Lung (tissue), 12 donors: ENCODE measurements around the gene TMEM179B. TPM values are rescaled to one million over a fixed set of nuclear protein-coding genes. Genes with fewer than 3 reads are reported as not detected.

Experiments used
- ATAC-seq: fragments of 200-7000 bp; cut with Tn5 transposase; one replicate; pipeline ENCODE4 v1.9.1; 2020; ENCODE audit warnings: moderate number of reproducible peaks; ENCODE audit not compliant: insufficient read depth, low FRiP score
- DNase-seq, 3 donors: peaks; one replicate each; pipeline ENCODE4 v3.0.0-alpha.2; 2013 to 2017
- H3K27ac ChIP-seq, 2 donors: one replicate each; pipeline ENCODE4 v1.5.1; 2013; ENCODE audit warnings: mild to moderate bottlenecking in 2 of 2, moderate library complexity in 2 of 2, control low read depth in 1 of 2, inconsistent platforms in 1 of 2, low read depth in 1 of 2, low read length in 1 of 2
- H3K27me3 ChIP-seq, 3 donors: one replicate each; pipeline ENCODE4 v1.5.1; 2013; ENCODE audit warnings: low read length in 2 of 3; ENCODE audit not compliant: control insufficient read depth in 3 of 3, insufficient read depth in 3 of 3
- H3K36me3 ChIP-seq, 4 donors: one replicate each; pipeline ENCODE4 v1.5.1; 2013; ENCODE audit warnings: low read length in 4 of 4, mild to moderate bottlenecking in 1 of 4, moderate library complexity in 1 of 4; ENCODE audit not compliant: control insufficient read depth in 4 of 4, insufficient read depth in 4 of 4
- H3K4me1 ChIP-seq, 5 donors: one replicate each; pipeline ENCODE4 v1.5.1; 2013; ENCODE audit warnings: low read length in 5 of 5, mild to moderate bottlenecking in 2 of 5, moderate library complexity in 1 of 5; ENCODE audit not compliant: control insufficient read depth in 5 of 5, insufficient read depth in 5 of 5
- H3K4me3 ChIP-seq: one replicate; pipeline ENCODE4 v1.5.1; 2013; ENCODE audit warnings: mild to moderate bottlenecking, control low read depth, moderate library complexity
- H3K9ac ChIP-seq, 2 donors: one replicate each; pipeline ENCODE4 v1.5.1; 2013; ENCODE audit warnings: low read length in 2 of 2, control low read depth in 1 of 2; ENCODE audit not compliant: insufficient read depth in 1 of 2
- H3K9me3 ChIP-seq, 4 donors: one replicate each; pipeline ENCODE4 v1.5.1; 2013; ENCODE audit warnings: low read length in 3 of 4, mild to moderate bottlenecking in 1 of 4, moderate library complexity in 1 of 4; ENCODE audit not compliant: control insufficient read depth in 4 of 4, insufficient read depth in 3 of 4
- WGBS, 2 donors: extraction: QIAGEN DNeasy Blood & Tissue Kit; methylation state at CpG; one replicate each; pipeline ENCODE4 v1.1.7; 2013; 5-methylcytosine and 5-hydroxymethylcytosine counted together
- polyA plus RNA-seq, 2 donors: library from polyadenylated mRNA; stranded (reverse); fragments of 200-250 nt; gene quantifications; one replicate each; pipeline ENCODE4 v1.2.1, GENCODE V29; 2013
- total RNA-seq, 2 donors: library from RNA; depleted of rRNA in 1 of 2; stranded (reverse); fragments of >200 nt in 1 of 2; gene quantifications; one replicate each; pipeline ENCODE4 v1.2.1, GENCODE V29; 2014 to 2021
- TF ChIP-seq, protein P1 (sequence below): IDR thresholded peaks from 2 replicates; pipeline ENCODE4 v1.5.1; 2012; ENCODE audit warnings: mild to moderate bottlenecking; ENCODE audit errors: control extremely low read depth, extremely low read depth
- donor health status: control.
- donor health status: control.
- donor health status: Bipolar disorder and iron deficiency.
- donor health status: healthy.
- donor health status: DM: yes; HTN: yes; CAD: no.

Gene TMEM179B
- total and polyA plus RNA-seq, 4 donors = 40.0 to 87.6 (median 64.9) TPM

- Histone ChIP-seq H3K27ac (peak overlapping the region; percentile 64 to 88), H3K27me3 (no peaks in the 10 kb centered on the region), H3K9me3 (no peaks in the 10 kb centered on the region), H3K4me3 (no peak overlapping the region), H3K9ac (no peak overlapping the region), H3K4me1 (peaks cover 0 to 24% (median 13%) of the 10 kb centered on the region in 5 donors), H3K36me3 (peaks cover 4 to 19% (median 12%) of the 10 kb centered on the region in 4 donors)
- DNase-seq (peak in 2 of 3 donors; percentile 20 to 34), ATAC-seq (no peak)
- TF ChIP-seq, protein P1, sequence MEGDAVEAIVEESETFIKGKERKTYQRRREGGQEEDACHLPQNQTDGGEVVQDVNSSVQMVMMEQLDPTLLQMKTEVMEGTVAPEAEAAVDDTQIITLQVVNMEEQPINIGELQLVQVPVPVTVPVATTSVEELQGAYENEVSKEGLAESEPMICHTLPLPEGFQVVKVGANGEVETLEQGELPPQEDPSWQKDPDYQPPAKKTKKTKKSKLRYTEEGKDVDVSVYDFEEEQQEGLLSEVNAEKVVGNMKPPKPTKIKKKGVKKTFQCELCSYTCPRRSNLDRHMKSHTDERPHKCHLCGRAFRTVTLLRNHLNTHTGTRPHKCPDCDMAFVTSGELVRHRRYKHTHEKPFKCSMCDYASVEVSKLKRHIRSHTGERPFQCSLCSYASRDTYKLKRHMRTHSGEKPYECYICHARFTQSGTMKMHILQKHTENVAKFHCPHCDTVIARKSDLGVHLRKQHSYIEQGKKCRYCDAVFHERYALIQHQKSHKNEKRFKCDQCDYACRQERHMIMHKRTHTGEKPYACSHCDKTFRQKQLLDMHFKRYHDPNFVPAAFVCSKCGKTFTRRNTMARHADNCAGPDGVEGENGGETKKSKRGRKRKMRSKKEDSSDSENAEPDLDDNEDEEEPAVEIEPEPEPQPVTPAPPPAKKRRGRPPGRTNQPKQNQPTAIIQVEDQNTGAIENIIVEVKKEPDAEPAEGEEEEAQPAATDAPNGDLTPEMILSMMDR = no peak
- 43 to 62% methylated on average over 5 of the region's 5 CpGs for WGBS, 2 donors
These were observed 19.5 kb downstream of the TMEM179B start for GRCh38 chr11:62806611-62807121.

GRCh38 chr11:62810748-62811147 lies 23.5 kb downstream of the TMEM179B start:
- no peaks in the 10 kb centered on the region for H3K9me3 ChIP-seq
- no peaks in the 10 kb centered on the region for H3K27me3 ChIP-seq
- WGBS, 2 donors = 22 to 48% methylated on average over 1 of the region's 1 CpG
- ATAC-seq (no peak), DNase-seq (no peak)
- no peak overlapping the region for H3K4me3 ChIP-seq
- H3K9ac ChIP-seq = no peak overlapping the region
- H3K4me1 ChIP-seq = peaks cover 0 to 10% (median 6%) of the 10 kb centered on the region in 5 donors
- H3K36me3 ChIP-seq = peaks cover 2 to 9% (median 4%) of the 10 kb centered on the region in 4 donors
- no peak overlapping the region for H3K27ac ChIP-seq
- TF ChIP-seq, protein P1 = no peak

DNA sequence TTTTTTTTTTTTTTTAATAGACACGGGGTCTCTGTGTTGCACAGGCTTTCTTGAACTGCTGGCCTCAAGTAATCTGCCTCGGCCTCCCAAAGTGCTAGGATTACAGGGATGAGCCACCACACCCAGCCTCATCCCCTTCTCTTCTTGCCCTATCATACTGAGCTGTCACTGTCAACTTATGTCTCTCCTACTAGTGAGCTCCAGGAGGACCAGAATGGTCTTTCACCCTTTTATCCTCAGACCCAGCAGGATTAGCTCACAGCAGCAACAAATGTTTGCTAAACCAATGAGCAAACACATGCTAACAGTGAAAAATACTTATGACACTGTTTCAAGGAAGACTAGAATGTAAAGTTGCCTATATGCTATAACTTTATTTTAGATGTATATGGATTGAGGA lies 24.5 kb downstream of the TMEM179B start:
- WGBS, 2 donors = 87 to 90% methylated on average over 2 of the region's 2 CpGs
- Histone ChIP-seq H3K27ac (no peak overlapping the region), H3K9ac (no peak overlapping the region), H3K4me3 (no peak overlapping the region), H3K36me3 (peaks cover 2 to 9% (median 6%) of the 10 kb centered on the region in 4 donors), H3K27me3 (no peaks in the 10 kb centered on the region), H3K9me3 (no peaks in the 10 kb centered on the region), H3K4me1 (peaks cover 0 to 2% (median 0%) of the 10 kb centered on the region in 5 donors)
- no peak for ATAC-seq
- no peak for DNase-seq
- TF ChIP-seq, protein P1 = no peak

GRCh38 chr11:62816557-62816956 lies 29.4 kb downstream of the TMEM179B start:
- H3K9me3 ChIP-seq = no peaks in the 10 kb centered on the region
- WGBS, 2 donors = 32 to 73% methylated on average over 8 of the region's 8 CpGs
- H3K36me3 ChIP-seq = peaks cover 0 to 20% (median 8%) of the 10 kb centered on the region in 4 donors
- no peak for DNase-seq
- no peak overlapping the region for H3K4me3 ChIP-seq
- no peak overlapping the region for H3K27ac ChIP-seq
- peaks cover 0 to 1% (median 0%) of the 10 kb centered on the region in 5 donors for H3K4me1 ChIP-seq
- H3K9ac ChIP-seq = no peak overlapping the region
- TF ChIP-seq, protein P1 = no peak
- no peaks in the 10 kb centered on the region for H3K27me3 ChIP-seq
- peak; percentile 53 for ATAC-seq
